ENCODE data around the gene BLTP2. TPM values are rescaled to one million over a fixed set of nuclear protein-coding genes. Genes with fewer than 3 reads are reported as not detected.
A peak's percentile ranks its signal among the peaks of the same experiment; 100 is the strongest.

Gene BLTP2
- total and polyA plus RNA-seq, 10 of the 15 experiments (the other 5 are each of a cell fraction or from before 2014, with no cell fraction given), result 14.2 to 151 (median 78.1) TPM

- in situ Hi-C loops (cut with MboI), result no loop called here
- H3K27me3 ChIP-seq (replicated peaks in 1 of 2; ENCODE audit: control insufficient read depth in 2 of 2, insufficient read depth in 2 of 2, low read length in 1 of 2), result no peaks in the 10 kb centered on the region
- H3K9ac ChIP-seq (ENCODE audit: control insufficient read depth, insufficient read depth, low read length), result no peak overlapping the region
- WGBS (ENCODE audit: insufficient coverage, insufficient replicate concordance, low lambda C conversion rate, missing lambda C conversion rate), result 82% methylated on average over 4 of the region's 4 CpGs
- intact Hi-C loops (cut with micrococcal nuclease; ENCODE audit: unreplicated experiment), result loop anchor here (5.0 kb wide), 1 partner anchor 123 kb away; no protein-coding TSS in a partner anchor
- H3K27ac ChIP-seq (ENCODE audit: control insufficient read depth, insufficient read depth), result no peak overlapping the region
- no peaks in the 10 kb centered on the region for H3K9me3 ChIP-seq (replicated peaks; ENCODE audit: control insufficient read depth, insufficient read depth, low read length)
- H3K36me3 ChIP-seq (ENCODE audit: control insufficient read depth in 2 of 2, insufficient read depth in 2 of 2, low read length in 1 of 2), result peaks cover 42 to 61% of the 10 kb centered on the region in 2 experiments
- BruUV-seq (replicated peaks), result no TSS peak
- H2AFZ ChIP-seq (ENCODE audit: control insufficient read depth, low read depth, low read length), result no peak overlapping the region
- H3K79me2 ChIP-seq (ENCODE audit: control insufficient read depth, insufficient read depth, low read length), result no peaks in the 10 kb centered on the region
- ATAC-seq (peak; percentile 48), DNase-seq (ENCODE audit: low read depth, low spot score) (no peak), FAIRE-seq (no peak)
- no peak overlapping the region for H3K4me3 ChIP-seq
- ChIA-PET CTCF (interaction anchor here (0.6 to 8.2 kb wide), 5 partner anchors 13 to 178 kb away, joined by 3 to 88 read pairs (median 3); partner anchors contain the start of gene ALDOC), RAD21 (ENCODE audit: unreplicated experiment) (no interaction called here), POLR2A (interaction anchor here (0.9 kb wide), 1 partner anchor 66 kb away, joined by 3 read pairs; no protein-coding TSS in a partner anchor), SMC1A (ENCODE audit: uncharacterized antibody, unreplicated experiment) (interaction anchor here (1.3 kb wide), 1 partner anchor 120 kb away, joined by 3 read pairs; no protein-coding TSS in a partner anchor)
- H3K4me2 ChIP-seq (ENCODE audit: control insufficient read depth, insufficient read depth), result no peak overlapping the region
- no peaks in the 10 kb centered on the region; the same call in none of the 2 replicates for H3K4me1 ChIP-seq (ENCODE audit: control insufficient read depth, insufficient read depth, low read length)
- no peak for TF ChIP-seq NR2C1 (IDR thresholded peaks at IDR 0.05)
- no peak for TF ChIP-seq TCF12 (IDR thresholded peaks at IDR 0.05; ENCODE audit: low read depth, low read length)
- TF ChIP-seq PKNOX1 (IDR thresholded peaks at IDR 0.05), result no peak
- peak; percentile 69 for TF ChIP-seq SPI1 (IDR thresholded peaks at IDR 0.05; ENCODE audit: borderline replicate concordance, insufficient read depth, low read depth, low read length)
- TF ChIP-seq ZBTB40 (IDR thresholded peaks at IDR 0.05; ENCODE audit: borderline replicate concordance), result peak; percentile 49; the same call in 1 of the 2 replicates
- TF ChIP-seq SIN3A (IDR thresholded peaks at IDR 0.05; ENCODE audit: low read depth, low read length), result no peak
- no peak for TF ChIP-seq E2F8 (IDR thresholded peaks at IDR 0.05; ENCODE audit: low read depth, partially characterized antibody)
- H4K20me1 ChIP-seq (ENCODE audit: control insufficient read depth, insufficient read depth), result no peaks in the 10 kb centered on the region
Observed at GRCh38 chr17:28615260-28615940, 29.6 kb downstream of the BLTP2 start.
